Transverse colon (tissue), 4 donors: ENCODE data around the gene CXCR6.

Experiments used
- EP300 ChIP-seq: sonication (generic); formaldehyde crosslinking; IDR thresholded peaks from one replicate; pipeline ENCODE4 v1.6.1; 2017; ENCODE audit warnings: antibody characterized with exemption, low read depth
- POLR2A ChIP-seq: fragments of 450-650 bp; IDR thresholded peaks from one replicate; pipeline ENCODE4 v1.6.1; 2016; ENCODE audit warnings: antibody characterized with exemption, mild to moderate bottlenecking, moderate library complexity
- POLR2AphosphoS5 ChIP-seq, 3 donors: sonication (generic); formaldehyde crosslinking; IDR thresholded peaks; one replicate each; pipeline ENCODE4 v1.6.1; 2016; ENCODE audit warnings: antibody characterized with exemption in 3 of 3
- TF ChIP-seq, protein P1 (sequence below), 5 experiments: fragments of 200-600 bp in 3 of 5; fragments of 450-650 bp in 2 of 5; sonication (generic) in 3 of 5; IDR thresholded peaks; 1 replicate in 2 of 5; 2 replicates in 3 of 5; pipeline ENCODE4 v1.5.1; 2016 to 2017; ENCODE audit warnings: antibody characterized with exemption in 5 of 5, inconsistent platforms in 3 of 5, mild to moderate bottlenecking in 2 of 5, moderate library complexity in 1 of 5

DNA sequence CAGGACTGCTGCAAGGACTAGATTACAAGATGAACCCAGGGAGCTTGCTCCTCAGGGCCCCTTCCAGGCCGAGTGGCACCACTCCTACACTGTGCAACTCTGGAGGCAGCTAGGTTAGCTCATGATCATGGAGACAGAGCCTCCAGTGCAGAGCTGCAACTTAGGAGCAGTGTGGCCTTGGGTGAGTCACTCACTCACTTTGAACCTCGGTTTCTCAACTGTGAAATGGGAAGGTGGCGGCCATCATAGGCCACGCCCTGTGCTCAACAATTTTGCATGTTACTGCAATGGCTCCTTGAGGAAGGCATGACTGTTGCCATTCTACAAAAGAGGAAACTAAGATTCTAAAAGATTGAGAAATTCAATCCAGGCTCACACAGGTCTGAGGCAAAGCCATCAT is 11.2 kb upstream of the CXCR6 start:
- TF ChIP-seq, protein P1, sequence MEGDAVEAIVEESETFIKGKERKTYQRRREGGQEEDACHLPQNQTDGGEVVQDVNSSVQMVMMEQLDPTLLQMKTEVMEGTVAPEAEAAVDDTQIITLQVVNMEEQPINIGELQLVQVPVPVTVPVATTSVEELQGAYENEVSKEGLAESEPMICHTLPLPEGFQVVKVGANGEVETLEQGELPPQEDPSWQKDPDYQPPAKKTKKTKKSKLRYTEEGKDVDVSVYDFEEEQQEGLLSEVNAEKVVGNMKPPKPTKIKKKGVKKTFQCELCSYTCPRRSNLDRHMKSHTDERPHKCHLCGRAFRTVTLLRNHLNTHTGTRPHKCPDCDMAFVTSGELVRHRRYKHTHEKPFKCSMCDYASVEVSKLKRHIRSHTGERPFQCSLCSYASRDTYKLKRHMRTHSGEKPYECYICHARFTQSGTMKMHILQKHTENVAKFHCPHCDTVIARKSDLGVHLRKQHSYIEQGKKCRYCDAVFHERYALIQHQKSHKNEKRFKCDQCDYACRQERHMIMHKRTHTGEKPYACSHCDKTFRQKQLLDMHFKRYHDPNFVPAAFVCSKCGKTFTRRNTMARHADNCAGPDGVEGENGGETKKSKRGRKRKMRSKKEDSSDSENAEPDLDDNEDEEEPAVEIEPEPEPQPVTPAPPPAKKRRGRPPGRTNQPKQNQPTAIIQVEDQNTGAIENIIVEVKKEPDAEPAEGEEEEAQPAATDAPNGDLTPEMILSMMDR (IDR thresholded peaks at IDR 0.05) = no peak
- no peak for TF ChIP-seq POLR2AphosphoS5 (IDR thresholded peaks at IDR 0.05)
- TF ChIP-seq POLR2A = no peak
- TF ChIP-seq EP300 = no peak
